HepG2 (cell line): ENCODE results near the gene GAL3ST2. TPM values are rescaled to one million over a fixed set of nuclear protein-coding genes. Genes with fewer than 3 reads are reported as not detected.

Experiments used
- CBX1 ChIP-seq: IDR thresholded peaks from one replicate; pipeline ENCODE4 v1.6.1; 2016; ENCODE audit warnings: antibody characterized with exemption, low read depth
- CTCF ChIP-seq: sonication (generic); formaldehyde crosslinking; IDR thresholded peaks from 2 replicates; pipeline ENCODE4 v1.5.0; 2020; ENCODE audit warnings: mild to moderate bottlenecking, missing genetic modification reagents, moderate library complexity
- EHMT2 ChIP-seq: fragments of 200-600 bp; sonication (generic); IDR thresholded peaks from 2 replicates; pipeline ENCODE4 v1.7.0; 2017; ENCODE audit warnings: antibody characterized with exemption, low read depth, low read length, borderline replicate concordance
- FOXK2 ChIP-seq: fragments of 450-650 bp; IDR thresholded peaks from 2 replicates; pipeline ENCODE4 v1.6.1; 2016
- HNRNPK ChIP-seq: fragments of 200-400 bp; formaldehyde crosslinking; IDR thresholded peaks from 2 replicates; pipeline ENCODE4 v1.6.1; 2018; ENCODE audit warnings: low read length, low read depth, moderate library complexity, mild to moderate bottlenecking; ENCODE audit not compliant: poor library complexity, severe bottlenecking
- KDM5A ChIP-seq: fragments of 200-600 bp; sonication (generic); IDR thresholded peaks from 2 replicates; pipeline ENCODE4 v1.7.0; 2018; ENCODE audit warnings: antibody characterized with exemption, mild to moderate bottlenecking, low read length, borderline replicate concordance
- MLX ChIP-seq: IDR thresholded peaks from 2 replicates; pipeline ENCODE4 v1.6.1; 2016
- NFE2 ChIP-seq: sonication (generic); formaldehyde crosslinking; IDR thresholded peaks from 2 replicates; pipeline ENCODE4 v1.4.0; 2020; ENCODE audit warnings: missing genetic modification reagents
- PRMT3 ChIP-seq: sonication (generic); formaldehyde crosslinking; IDR thresholded peaks from 2 replicates; pipeline ENCODE4 v1.8.1; 2022; ENCODE audit warnings: low read depth, mild to moderate bottlenecking, moderate library complexity, missing genetic modification reagents, borderline replicate concordance
- RBM22 ChIP-seq: fragments of 200-400 bp; formaldehyde crosslinking; optimal IDR thresholded peaks from 2 replicates; pipeline ENCODE3; 2017; ENCODE audit warnings: mild to moderate bottlenecking, low read length, moderate library complexity
- SCMH1 ChIP-seq: sonication (generic); formaldehyde crosslinking; IDR thresholded peaks from 2 replicates; pipeline ENCODE4 v1.9.0; 2021; ENCODE audit warnings: missing genetic modification reagents, mild to moderate bottlenecking, borderline replicate concordance
- SP4 ChIP-seq: sonication (generic); formaldehyde crosslinking; IDR thresholded peaks from 2 replicates; pipeline ENCODE4 v1.8.1; 2023; ENCODE audit warnings: mild to moderate bottlenecking, missing genetic modification reagents
- TAF1 ChIP-seq: sonication (generic); formaldehyde crosslinking; IDR thresholded peaks from 2 replicates; pipeline ENCODE4 v1.4.0; 2020; ENCODE audit warnings: missing genetic modification reagents
- TRIM24 ChIP-seq: sonication (generic); formaldehyde crosslinking; IDR thresholded peaks from 2 replicates; pipeline ENCODE4 v1.8.0; 2022; ENCODE audit warnings: mild to moderate bottlenecking, missing genetic modification reagents
- ZBTB34 ChIP-seq: sonication (generic); formaldehyde crosslinking; IDR thresholded peaks from 2 replicates; pipeline ENCODE4 v1.8.0; 2022; ENCODE audit warnings: mild to moderate bottlenecking, missing genetic modification reagents
- ZKSCAN1 ChIP-seq: fragments of 150-350 bp; IDR thresholded peaks from 2 replicates; pipeline ENCODE4 v1.6.1; 2014; ENCODE audit warnings: low read length
- ZNF142 ChIP-seq: sonication (generic); formaldehyde crosslinking; IDR thresholded peaks from 2 replicates; pipeline ENCODE4 v1.4.0; 2020; ENCODE audit warnings: missing genetic modification reagents
- ZNF225 ChIP-seq: sonication (generic); formaldehyde crosslinking; IDR thresholded peaks from 2 replicates; pipeline ENCODE4 v1.4.0; 2020; ENCODE audit warnings: mild to moderate bottlenecking, missing genetic modification reagents
- ZNF235 ChIP-seq: sonication (generic); formaldehyde crosslinking; IDR thresholded peaks from 2 replicates; pipeline ENCODE4 v1.8.1; 2023; ENCODE audit warnings: mild to moderate bottlenecking, missing genetic modification reagents, borderline replicate concordance
- ZSCAN21 ChIP-seq: sonication (generic); formaldehyde crosslinking; IDR thresholded peaks from 2 replicates; pipeline ENCODE4 v1.8.0; 2022; ENCODE audit warnings: mild to moderate bottlenecking, missing genetic modification reagents, moderate library complexity, borderline replicate concordance
- polyA plus RNA-seq, 8 experiments: library from polyadenylated mRNA; depleted of rRNA in 3 of 8; stranded (reverse) in 7 of 8; unstranded in 1 of 8; fragments of >200 nt; fragmentation: Illumina TruSeq in 4 of 8; extraction: Trizol in 4 of 8; gene quantifications; 2 replicates each; pipeline versions ENCODE4 v1.2.1 to v1.2.3, GENCODE V29; 2011 to 2016; ENCODE audit warnings: low read depth in 4 of 8, missing spikeins in 1 of 8, mixed read lengths in 1 of 8; ENCODE audit not compliant: insufficient read depth in 1 of 8
- total RNA-seq, 5 experiments: library from RNA; depleted of rRNA; stranded (reverse); fragments of >200 nt; fragmentation: Illumina TruSeq; extraction: Trizol; gene quantifications; 2 replicates each; pipeline ENCODE4 v1.2.3, GENCODE V29; 2016; ENCODE audit warnings: low read depth in 1 of 5

Gene GAL3ST2
- total and polyA plus RNA-seq, 2 of the 13 experiments (the other 11 are each of a cell fraction or from before 2014, with no cell fraction given) = 0.17 to 0.20 TPM

- TF ChIP-seq ZNF142 (CRISPR knock-in tag) = peak; percentile 53; the same call in 1 of the 2 replicates
- TF ChIP-seq ZNF225 (CRISPR knock-in tag) = peak; percentile 72; the same call in 1 of the 2 replicates
- TF ChIP-seq CTCF (CRISPR knock-in tag) = peak; percentile 47
- TF ChIP-seq RBM22 = peak; percentile 51
- TF ChIP-seq EHMT2 = no peak
- no peak for TF ChIP-seq NFE2 (CRISPR knock-in tag)
- TF ChIP-seq MLX (CRISPR knock-in tag) = no peak; the same call in 1 of the 2 replicates
- no peak for TF ChIP-seq SCMH1 (CRISPR knock-in tag)
- peak; percentile 70; the same call in 1 of the 2 replicates for TF ChIP-seq SP4 (CRISPR knock-in tag)
- TF ChIP-seq TAF1 (CRISPR knock-in tag) = no peak; the same call in 1 of the 2 replicates
- TF ChIP-seq FOXK2 = no peak
- peak; percentile 22 for TF ChIP-seq CBX1
- TF ChIP-seq ZNF235 = no peak
- TF ChIP-seq TRIM24 (CRISPR knock-in tag) = no peak
- peak; percentile 73; the same call in 1 of the 2 replicates for TF ChIP-seq ZSCAN21 (CRISPR knock-in tag)
- 0 out of 2 replicates have a peak, but pooled peaks have one; percentile 19 for TF ChIP-seq ZBTB34 (CRISPR knock-in tag)
- peak; percentile 97 for TF ChIP-seq PRMT3 (CRISPR knock-in tag)
- 0 out of 2 replicates have a peak, but pooled peaks have one; percentile 10 for TF ChIP-seq ZKSCAN1
- no peak for TF ChIP-seq KDM5A
- peak; percentile 5 for TF ChIP-seq HNRNPK
Measured at GRCh38 chr2:241771286-241772062, 5.1 kb upstream of the GAL3ST2 start (continued).
